ENCODE results near the gene CTTNBP2NL. TPM values are rescaled to one million over a fixed set of nuclear protein-coding genes. Genes with fewer than 3 reads are reported as not detected.
"Not testable (repeated sequence)": the region's sequence is repeated elsewhere in the genome, so short reads cannot be mapped to it uniquely, and the experiment has no call there.

The CTTNBP2NL gene
- total and polyA plus RNA-seq, 4 donors, result 1.7 to 4.4 (median 3.0) TPM

GRCh38 chr1:112450773-112451172, 54.8 kb downstream of the CTTNBP2NL start:
- Histone ChIP-seq H3K9me3 (ENCODE audit: control insufficient read depth in 4 of 4, low read length in 3 of 4) (no peaks in the 10 kb centered on the region), H3K36me3 (ENCODE audit: control insufficient read depth in 4 of 4, insufficient read depth in 3 of 4, low read depth in 1 of 4, low read length in 3 of 4) (peaks cover 0 to 2% (median 0%) of the 10 kb centered on the region in 4 donors), H3K4me3 (ENCODE audit: low read depth in 1 of 3, low read length in 3 of 3) (no peak overlapping the region), H3K9ac (ENCODE audit: low read depth in 1 of 2, low read length in 2 of 2) (no peak overlapping the region), H3K27ac (ENCODE audit: low read depth in 1 of 2, low read length in 2 of 2) (no peak overlapping the region), H3K4me1 (ENCODE audit: control insufficient read depth in 4 of 4, insufficient read depth in 4 of 4, low read length in 3 of 4) (no peaks in the 10 kb centered on the region), H3K27me3 (ENCODE audit: control insufficient read depth in 4 of 4, insufficient read depth in 4 of 4, low read length in 3 of 4) (no peaks in the 10 kb centered on the region)
- TF ChIP-seq REST (IDR thresholded peaks at IDR 0.05) (no peak), FOXA2 (IDR thresholded peaks at IDR 0.05) (no peak), CTCF (IDR thresholded peaks at IDR 0.05; ENCODE audit: low read depth, low read length, missing input control) (no peak), RXRA (IDR thresholded peaks at IDR 0.05) (no peak), TAF1 (conservative IDR thresholded peaks at IDR 0.05) (no peak), JUND (IDR thresholded peaks at IDR 0.05) (no peak), YY1 (IDR thresholded peaks at IDR 0.05) (no peak), NR2F2 (IDR thresholded peaks at IDR 0.05) (no peak), SP1 (IDR thresholded peaks at IDR 0.05) (no peak)
- DNase-seq (ENCODE audit: low spot score), result no peak

GRCh38 chr1:112451301-112451700, 55.3 kb downstream of the CTTNBP2NL start:
- not testable (repeated sequence) for DNase-seq (ENCODE audit: low spot score); H3K27me3 ChIP-seq (ENCODE audit: control insufficient read depth in 4 of 4, insufficient read depth in 4 of 4, low read length in 3 of 4); H3K4me3 ChIP-seq (ENCODE audit: low read depth in 1 of 3, low read length in 3 of 3); H3K27ac ChIP-seq (ENCODE audit: low read depth in 1 of 2, low read length in 2 of 2); H3K36me3 ChIP-seq (ENCODE audit: control insufficient read depth in 4 of 4, insufficient read depth in 3 of 4, low read depth in 1 of 4, low read length in 3 of 4); H3K9ac ChIP-seq (ENCODE audit: low read depth in 1 of 2, low read length in 2 of 2); H3K9me3 ChIP-seq (ENCODE audit: control insufficient read depth in 4 of 4, low read length in 3 of 4); H3K4me1 ChIP-seq (ENCODE audit: control insufficient read depth in 4 of 4, insufficient read depth in 4 of 4, low read length in 3 of 4)
- 88% methylated on average over 3 of the region's 3 CpGs for WGBS

GRCh38 chr1:112453876-112454275, 57.9 kb downstream of the CTTNBP2NL start:
- H3K4me1 ChIP-seq (ENCODE audit: control insufficient read depth in 4 of 4, insufficient read depth in 4 of 4, low read length in 3 of 4), result no peaks in the 10 kb centered on the region
- H3K9ac ChIP-seq (ENCODE audit: low read depth in 1 of 2, low read length in 2 of 2), result no peak overlapping the region
- no peaks in the 10 kb centered on the region for H3K9me3 ChIP-seq (ENCODE audit: control insufficient read depth in 4 of 4, low read length in 3 of 4)
- no peak overlapping the region for H3K4me3 ChIP-seq (ENCODE audit: low read depth in 1 of 3, low read length in 3 of 3)
- DNase-seq (ENCODE audit: low spot score), result no peak
- no peaks in the 10 kb centered on the region for H3K27me3 ChIP-seq (ENCODE audit: control insufficient read depth in 4 of 4, insufficient read depth in 4 of 4, low read length in 3 of 4)
- H3K27ac ChIP-seq (ENCODE audit: low read depth in 1 of 2, low read length in 2 of 2), result no peak overlapping the region
- H3K36me3 ChIP-seq (ENCODE audit: control insufficient read depth in 4 of 4, insufficient read depth in 3 of 4, low read depth in 1 of 4, low read length in 3 of 4), result peaks cover 0 to 16% (median 7%) of the 10 kb centered on the region in 4 donors
- WGBS, result 94% methylated on average over 1 of the region's 1 CpG
- TF ChIP-seq NR2F2 (IDR thresholded peaks at IDR 0.05) (no peak), TAF1 (conservative IDR thresholded peaks at IDR 0.05) (no peak), RXRA (IDR thresholded peaks at IDR 0.05) (no peak), HNF4G (IDR thresholded peaks at IDR 0.05) (no peak), RAD21 (IDR thresholded peaks at IDR 0.05) (no peak), SP1 (IDR thresholded peaks at IDR 0.05) (no peak)
